ENCODE results near the gene RPS6KB2.
"Not testable (repeated sequence)": the region's sequence is repeated elsewhere in the genome, so short reads cannot be mapped to it uniquely, and the experiment has no call there.

The RPS6KB2 gene

GRCh38 chr11:67448220-67448609 lies 19.9 kb downstream of the RPS6KB2 start:
- DNase-seq, result no peak

GRCh38 chr11:67449116-67449844 lies 21.0 kb downstream of the RPS6KB2 start:
- DNase-seq, result no peak

DNA sequence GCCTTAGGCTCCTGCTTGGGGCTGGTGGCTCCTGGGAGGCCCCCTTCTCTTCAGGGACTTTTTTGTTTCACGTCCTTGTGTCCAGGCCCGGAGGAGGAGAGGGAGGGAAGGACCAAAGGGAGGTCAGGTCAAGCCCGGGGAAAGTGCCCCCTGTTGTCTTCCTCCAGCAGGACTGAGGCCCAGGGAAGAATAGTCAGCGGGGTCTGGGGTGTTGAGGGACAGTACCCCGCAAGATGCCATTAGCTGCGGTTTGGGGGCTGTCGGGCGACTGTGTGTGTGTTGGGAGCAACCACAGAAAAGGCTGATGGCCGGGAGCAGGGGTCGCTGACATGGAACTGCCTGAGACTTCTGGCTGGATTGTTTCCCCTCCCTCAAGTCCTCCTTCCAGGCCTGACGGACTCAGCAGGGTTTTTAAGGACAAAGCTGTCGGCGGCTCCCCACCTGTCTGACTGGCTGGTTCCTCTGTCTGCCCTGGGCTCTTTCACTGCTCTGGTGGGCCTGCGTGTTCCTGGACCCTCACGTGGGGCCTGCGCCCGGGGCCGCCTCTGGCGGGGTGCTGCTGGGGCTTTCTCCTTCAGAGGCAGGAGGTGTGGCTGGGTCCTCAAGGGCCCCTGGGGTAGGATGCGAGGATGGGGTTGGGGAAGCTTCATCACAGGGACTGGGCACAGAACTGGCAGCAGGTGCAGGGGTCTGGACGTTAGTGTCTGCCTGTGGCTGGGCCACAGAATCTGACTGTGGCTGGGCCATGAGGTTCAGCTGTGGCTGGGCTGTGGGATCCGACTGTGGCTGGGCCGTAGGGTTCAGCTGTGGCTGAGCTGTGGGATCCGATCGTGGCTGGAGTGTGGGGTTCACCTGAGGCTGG lies 22.7 kb downstream of the RPS6KB2 start:
- DNase-seq, result no peak

DNA sequence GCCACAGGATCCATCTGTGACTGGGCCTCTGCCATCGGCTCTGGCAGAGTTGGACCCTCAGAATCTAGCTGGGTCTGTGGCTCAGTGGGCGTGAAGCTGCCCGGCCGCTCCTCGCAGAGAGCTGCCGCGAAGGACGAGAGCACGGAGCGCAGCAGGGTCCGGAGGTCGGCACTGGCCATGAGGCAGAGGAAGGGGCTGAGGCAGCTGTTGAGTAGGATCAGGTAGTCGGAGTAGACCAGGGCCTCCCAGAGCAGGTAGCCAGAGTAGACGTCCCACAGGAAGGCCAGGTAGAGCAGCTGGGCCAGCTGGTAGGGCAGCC lies 23.3 kb downstream of the RPS6KB2 start:
- DNase-seq, result no peak

DNA sequence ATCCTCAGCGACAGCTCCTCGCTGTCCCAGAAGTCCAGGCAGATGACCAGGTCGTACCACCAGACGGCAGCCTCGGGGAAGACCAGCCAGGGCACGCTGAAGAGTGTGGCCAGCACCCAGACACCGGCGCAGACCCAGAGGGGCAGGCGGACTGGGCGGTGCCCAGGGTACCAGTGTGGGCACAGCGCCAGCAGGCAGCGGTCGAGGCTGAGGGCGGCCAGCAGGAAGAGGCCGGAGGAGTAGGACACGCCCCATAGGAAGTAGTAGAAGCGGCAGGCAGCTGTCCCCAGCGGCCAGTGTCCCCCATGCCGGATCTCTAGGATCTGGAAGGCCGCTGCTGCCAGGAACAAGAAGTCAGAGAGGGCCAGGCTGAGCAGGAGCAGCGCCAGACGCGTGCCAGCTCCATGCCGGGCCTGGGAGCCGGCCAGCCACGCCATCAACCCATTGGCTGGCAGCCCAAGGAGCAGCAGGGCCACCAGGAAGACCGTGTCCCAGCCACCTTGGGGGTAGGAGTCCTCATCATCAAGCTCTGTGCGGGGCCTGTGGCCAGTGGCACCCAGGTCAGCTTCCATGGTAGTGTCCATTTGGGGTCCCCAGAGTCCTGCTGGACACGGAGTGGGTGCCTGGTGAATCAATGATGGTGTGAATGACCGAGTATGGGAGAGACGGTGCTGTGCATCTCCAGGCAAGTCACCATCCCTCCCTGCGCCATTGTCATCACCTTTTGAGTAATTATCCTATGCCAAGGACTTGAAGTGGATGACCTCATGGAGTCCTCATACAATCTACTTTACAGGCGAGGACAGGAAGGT lies 24.1 kb downstream of the RPS6KB2 start, which contains the start of gene GPR152:
Gene GPR152 (minus strand): TSS at position 589 of the 812 bp plus-strand sequence. CDS start 5 bp downstream, at position 584.
- DNase-seq, result no peak

DNA sequence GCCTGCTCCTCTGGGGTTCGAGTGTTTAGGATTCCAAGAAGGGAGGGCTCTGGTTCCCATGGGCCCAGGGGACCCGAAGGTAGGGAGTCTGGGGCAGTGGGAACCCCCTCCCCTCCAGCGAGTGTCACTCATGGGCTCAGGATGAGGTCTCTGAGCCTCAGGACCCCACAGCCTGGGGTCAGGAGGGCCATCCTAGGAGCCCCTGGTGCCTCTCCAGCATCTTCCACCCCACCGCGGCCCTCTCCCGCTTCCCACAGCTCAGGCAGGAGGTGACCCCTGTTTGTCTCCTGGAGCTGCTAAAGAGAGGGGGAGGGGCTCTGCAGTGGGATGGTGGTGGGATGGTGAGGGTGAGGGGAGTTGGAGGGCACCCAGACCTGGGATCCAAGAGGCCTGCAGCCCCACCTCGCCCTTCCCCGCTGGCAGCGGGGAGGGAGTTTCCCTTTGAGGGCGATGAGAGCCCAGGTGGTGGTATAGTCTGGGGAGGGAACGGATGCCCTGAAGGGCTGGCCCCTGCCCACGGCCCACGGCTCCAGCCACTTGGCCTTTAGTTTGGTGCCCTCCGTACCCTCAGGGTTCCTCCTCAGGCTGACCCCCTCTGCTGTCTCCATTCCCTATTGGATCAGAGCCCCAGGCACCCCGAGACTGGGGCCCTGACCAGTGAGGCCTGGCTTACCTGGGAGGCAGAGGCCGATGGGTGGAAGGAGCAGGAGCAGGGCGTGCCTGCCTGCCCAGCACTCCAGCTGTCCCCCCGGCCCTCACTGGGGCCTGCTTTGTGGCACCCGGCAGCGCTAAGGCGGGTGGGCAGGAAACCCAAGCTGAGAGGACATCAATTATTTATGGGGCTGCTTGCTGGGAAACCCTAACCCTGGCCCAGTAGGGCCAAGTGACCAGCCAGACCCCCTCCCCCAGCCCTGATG lies 25.8 kb downstream of the RPS6KB2 start:
- no peak for DNase-seq

- DNase-seq, result no peak
These were observed 26.8 kb downstream of the RPS6KB2 start, which contains the start of gene CABP4 for GRCh38 chr11:67455054-67455453. Gene CABP4, plus strand, starts transcription at chr11:67455354. Its CDS starts 70 bp downstream, at chr11:67455424.

DNA sequence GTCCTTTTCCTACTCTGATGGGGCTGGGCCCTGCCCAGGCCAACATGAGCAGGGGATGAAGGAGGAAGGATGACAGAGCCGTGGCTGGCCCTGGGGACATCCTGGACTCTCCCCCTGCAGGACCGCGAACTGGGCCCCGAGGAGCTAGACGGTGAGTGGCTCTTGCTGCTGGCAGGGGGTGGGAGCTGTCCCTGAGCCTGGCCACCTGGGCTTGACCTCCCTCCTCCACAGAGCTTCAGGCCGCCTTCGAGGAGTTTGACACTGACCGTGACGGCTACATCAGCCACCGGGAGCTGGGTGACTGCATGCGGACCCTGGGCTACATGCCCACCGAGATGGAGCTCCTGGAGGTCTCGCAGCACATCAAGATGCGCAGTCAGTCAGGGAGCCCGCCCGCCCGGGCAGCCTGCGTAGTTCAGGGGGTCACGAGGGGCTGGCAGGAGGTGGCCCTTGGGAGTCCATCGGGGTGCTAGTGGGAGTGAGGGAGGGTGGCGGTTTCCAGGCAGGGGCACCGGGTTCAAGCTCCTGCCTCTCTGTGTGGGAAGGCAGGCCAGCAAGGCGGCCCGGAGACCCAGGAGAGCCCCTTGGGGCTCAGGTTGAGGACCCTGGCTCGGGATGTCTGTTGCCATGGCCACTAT lies 27.9 kb downstream of the RPS6KB2 start:
- DNase-seq, result no peak

DNA sequence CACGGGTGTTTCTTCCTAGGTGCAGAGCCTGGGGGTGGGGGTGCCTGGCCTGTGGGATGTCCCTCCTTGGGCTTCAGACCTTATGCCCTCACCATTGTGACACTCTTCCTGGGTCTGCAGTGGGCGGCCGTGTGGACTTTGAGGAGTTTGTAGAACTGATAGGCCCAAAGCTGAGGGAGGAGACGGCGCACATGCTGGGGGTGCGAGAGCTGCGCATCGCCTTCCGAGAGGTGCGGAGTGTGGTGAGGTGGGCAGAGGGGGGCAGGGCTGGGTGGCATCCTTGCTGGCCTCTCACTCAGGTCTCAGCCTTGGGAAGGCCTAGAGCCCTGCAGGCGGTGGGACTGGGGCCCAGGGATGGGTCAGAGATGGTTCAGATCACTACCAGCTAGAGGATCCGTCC lies 29.2 kb downstream of the RPS6KB2 start:
- DNase-seq, result no peak

DNA sequence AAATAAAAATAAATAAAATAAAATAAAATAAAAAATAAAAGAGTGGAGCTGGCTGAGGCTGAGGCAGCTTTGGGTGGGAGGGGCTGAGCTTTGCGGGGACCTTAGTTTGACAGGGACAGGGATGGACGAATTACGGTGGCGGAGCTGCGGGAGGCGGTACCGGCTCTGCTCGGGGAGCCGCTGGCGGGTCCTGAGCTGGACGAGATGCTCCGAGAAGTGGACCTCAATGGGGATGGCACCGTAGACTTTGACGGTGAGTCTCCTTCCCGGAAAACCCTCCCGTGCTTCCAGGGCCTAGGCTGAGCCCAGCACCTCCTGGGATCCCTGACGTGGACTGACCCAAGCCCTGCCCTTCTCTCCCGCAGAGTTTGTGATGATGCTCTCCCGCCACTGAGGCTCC lies 30.0 kb downstream of the RPS6KB2 start:
- DNase-seq, result no peak

DNA sequence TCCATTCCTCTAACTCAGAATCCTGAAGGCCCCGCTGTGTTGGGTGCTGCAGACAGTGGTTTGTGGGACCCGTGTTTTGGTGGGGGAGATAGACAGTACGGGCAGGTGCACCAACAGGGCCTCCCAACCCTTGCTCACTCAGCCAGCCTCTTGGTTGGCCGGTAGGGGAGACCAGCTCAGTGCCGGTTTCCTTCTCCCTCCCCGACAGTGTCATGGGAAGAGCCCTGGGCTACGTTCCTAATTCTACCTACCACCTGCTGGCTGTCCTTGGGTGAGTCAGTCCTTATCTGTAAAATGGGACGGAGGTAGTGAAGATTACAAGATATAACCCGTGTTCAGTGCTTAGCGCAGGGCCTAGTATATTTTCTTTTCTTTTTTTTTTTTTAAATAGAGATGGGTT lies 34.9 kb downstream of the RPS6KB2 start:
- DNase-seq, result no peak

- no peak for DNase-seq
These were observed 35.6 kb downstream of the RPS6KB2 start for GRCh38 chr11:67463680-67464410.

DNA sequence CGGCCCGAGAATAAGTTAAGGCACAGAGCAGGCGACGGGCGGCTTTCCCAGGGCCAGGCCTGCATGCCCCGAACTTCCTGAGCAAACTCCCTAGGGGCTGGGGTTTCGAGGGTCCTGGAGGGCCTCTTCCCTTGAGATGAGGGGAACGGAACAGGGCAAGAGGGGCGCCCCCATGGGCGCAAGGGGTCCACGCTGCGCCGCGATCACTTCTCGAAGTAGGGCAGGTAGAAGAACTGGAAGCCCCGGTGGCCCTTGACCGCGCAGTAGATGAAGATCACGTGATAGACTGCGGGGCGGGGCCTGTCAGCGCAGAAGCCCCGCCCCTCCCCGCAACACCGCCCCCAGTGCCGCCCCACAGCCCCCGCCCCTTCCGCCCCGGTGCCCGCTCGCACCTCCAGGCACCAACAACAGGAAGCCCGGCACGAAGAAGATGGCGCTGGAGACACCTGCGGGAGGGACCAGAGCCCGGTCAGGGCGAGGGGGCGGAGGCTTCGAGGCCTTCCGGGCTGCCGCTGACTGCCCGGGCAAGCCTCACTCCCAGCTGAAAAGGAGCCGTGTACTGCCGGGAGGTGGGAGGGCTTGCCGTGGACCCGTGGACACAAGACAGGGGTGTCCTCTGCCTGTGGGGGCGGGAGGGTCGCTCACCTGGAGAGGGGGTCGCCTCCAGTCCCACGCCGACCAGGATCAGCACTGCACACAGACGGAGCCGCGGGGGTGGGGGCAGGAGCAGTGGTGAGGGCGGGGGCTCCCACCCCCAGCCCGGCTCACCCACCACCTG lies 36.3 kb downstream of the RPS6KB2 start:
- peak; percentile 95 for DNase-seq

DNA sequence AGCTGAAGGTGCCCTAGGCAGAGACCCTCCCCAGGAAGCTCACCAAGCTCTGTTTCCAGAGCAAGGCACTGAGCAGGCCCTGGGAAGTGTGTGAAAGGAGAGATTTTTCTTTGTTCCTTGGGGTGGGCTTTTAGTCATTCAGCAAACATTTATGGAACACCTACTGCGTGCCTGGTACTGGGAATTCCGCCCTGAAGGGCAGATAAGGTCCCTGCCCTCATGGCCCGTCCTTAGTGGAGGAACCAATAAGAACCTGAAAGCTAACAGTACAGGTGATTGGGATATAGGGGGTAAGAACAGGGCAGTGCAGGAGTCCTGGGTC lies 36.9 kb downstream of the RPS6KB2 start:
- no peak for DNase-seq

- DNase-seq, result not testable (repeated sequence)
These were observed 37.2 kb downstream of the RPS6KB2 start for GRCh38 chr11:67465530-67465929.

DNA sequence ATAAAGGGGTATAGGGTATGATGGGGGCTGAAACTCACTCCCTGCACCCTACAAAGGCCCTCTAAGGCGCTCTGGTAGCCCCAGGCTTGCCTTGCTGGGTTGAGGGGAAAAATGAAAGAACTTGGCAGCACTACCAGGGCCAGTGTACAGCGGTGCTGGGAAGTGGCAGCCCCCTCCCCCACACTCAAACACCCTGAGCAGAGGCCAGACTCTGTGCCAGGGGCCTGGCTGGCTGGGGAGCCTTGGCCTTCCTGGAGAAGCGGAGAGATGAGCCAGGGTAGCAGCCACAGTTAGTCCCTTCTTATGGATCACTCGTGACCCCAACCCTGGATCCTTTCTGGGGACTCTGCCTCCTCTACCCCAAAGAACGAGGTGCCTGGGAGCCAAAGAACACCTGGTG lies 38.1 kb downstream of the RPS6KB2 start:
- DNase-seq, result no peak

DNA sequence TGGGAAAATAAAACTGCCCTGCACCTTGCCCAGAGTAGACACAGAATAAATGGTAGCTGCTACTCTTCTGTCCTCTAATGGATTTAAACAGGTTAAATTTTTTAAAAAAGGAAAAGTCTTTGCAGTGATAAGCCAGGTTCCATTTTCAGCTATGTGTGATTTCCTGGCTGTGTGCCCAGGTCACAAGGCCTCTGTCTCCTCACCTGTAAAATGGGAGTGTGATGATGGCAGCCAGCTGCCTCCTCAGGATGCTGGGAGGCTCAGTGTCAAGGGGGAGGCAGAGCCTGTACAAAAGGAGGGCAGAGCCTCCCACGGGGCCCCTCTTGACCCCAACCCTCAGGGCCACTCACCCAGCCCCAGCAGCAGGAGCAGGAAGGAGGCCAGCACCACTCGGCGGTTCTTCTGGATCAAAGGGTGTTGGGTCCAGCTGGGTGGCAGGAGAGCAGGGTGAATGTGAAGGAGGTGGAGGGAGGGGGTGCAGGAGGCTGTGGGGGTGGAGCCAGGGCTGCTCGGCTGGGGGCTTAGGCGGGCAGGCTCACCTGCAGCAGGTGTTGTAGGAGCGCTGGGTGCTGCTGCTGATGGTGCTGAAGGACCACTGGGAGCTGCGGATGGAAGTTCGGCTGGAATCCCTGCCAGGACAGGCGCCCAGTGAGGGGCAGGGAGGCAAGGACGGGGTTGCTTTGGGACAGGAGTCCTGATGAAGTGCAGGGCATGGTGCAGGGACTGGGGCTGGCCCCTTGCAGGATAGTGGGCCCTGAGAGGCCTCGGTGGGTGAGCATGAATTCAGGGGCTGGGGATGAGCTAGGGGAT lies 38.9 kb downstream of the RPS6KB2 start:
- DNase-seq, result no peak

- peak; percentile 54 for DNase-seq
These were observed 39.8 kb downstream of the RPS6KB2 start for GRCh38 chr11:67468056-67468455.

- no peak for DNase-seq
These were observed 40.1 kb downstream of the RPS6KB2 start for GRCh38 chr11:67468456-67468758.
